ENCODE results near the gene KIF16B. TPM values are rescaled to one million over a fixed set of nuclear protein-coding genes. Genes with fewer than 3 reads are reported as not detected.

KIF16B gene
- total and polyA plus RNA-seq, 9 of the 15 experiments (the other 6 are each of a cell fraction or from before 2014, with no cell fraction given): 1.00 to 10.6 (median 8.5) TPM

GRCh38 chr20:16527438-16527837 lies 45.8 kb downstream of the KIF16B start (continued):
- TF ChIP-seq, protein P1, sequence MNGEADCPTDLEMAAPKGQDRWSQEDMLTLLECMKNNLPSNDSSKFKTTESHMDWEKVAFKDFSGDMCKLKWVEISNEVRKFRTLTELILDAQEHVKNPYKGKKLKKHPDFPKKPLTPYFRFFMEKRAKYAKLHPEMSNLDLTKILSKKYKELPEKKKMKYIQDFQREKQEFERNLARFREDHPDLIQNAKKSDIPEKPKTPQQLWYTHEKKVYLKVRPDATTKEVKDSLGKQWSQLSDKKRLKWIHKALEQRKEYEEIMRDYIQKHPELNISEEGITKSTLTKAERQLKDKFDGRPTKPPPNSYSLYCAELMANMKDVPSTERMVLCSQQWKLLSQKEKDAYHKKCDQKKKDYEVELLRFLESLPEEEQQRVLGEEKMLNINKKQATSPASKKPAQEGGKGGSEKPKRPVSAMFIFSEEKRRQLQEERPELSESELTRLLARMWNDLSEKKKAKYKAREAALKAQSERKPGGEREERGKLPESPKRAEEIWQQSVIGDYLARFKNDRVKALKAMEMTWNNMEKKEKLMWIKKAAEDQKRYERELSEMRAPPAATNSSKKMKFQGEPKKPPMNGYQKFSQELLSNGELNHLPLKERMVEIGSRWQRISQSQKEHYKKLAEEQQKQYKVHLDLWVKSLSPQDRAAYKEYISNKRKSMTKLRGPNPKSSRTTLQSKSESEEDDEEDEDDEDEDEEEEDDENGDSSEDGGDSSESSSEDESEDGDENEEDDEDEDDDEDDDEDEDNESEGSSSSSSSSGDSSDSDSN (IDR thresholded peaks at IDR 0.05; ENCODE audit: borderline replicate concordance in 1 of 2, low read depth in 2 of 2, low read length in 2 of 2): no peak
- TF ChIP-seq THAP7 (CRISPR knock-in tag; IDR thresholded peaks at IDR 0.05) (no peak), TAF7 (tag; IDR thresholded peaks at IDR 0.05) (no peak), GATAD2A (IDR thresholded peaks at IDR 0.05) (no peak)

DNA sequence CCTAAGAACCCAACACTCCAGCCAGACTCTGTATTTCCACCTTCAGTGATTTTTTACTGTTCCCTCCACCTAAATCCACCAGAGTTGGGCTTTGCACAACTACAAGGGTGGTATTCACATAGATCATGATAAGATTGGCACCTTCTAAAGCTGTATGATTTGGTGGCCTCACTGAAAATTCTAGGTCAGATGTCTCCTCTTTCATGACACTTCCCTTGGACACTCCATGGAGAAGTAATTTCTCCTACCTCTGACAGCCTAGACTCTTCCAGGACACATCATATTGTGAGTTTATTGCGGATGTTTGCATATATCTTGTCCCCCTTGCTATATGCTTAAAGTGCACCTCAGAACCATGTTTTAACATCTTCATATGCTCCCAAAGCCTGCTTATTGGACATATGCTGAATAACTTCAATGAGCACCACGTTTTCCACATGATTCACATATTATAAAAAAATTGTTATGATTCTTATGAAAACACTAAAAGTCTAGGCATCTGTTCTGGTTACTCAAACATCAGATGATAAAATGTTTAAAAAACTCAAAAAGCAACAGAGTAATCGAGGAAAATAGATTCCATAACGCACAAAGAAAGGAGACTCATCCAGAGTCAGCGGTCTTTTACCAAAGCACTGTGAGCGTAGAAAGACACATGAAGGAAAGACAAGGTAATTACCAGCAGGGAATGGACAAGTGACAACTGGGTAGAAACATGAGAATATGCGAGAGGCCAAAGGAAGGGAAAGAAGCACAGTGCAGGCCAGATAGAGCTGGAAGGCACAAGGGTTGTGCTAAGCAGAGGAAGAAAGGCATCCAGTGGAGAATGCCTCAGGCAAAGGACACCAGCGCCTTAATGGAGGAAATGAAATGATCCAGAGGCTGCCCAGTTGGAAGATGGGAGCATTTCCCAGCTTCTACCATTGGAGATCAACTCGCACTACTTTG lies 46.5 kb downstream of the KIF16B start:
- in situ Hi-C loops (cut with MboI) (no loop called here), intact Hi-C loops (cut with micrococcal nuclease) (no loop called here)
- Histone ChIP-seq H3K9me1 (ENCODE audit: control insufficient read depth, insufficient read depth, low read length) (no peaks in the 10 kb centered on the region), H3K27ac (ENCODE audit: extremely low read depth, low read depth, low read length) (no peak overlapping the region), H3K4me2 (ENCODE audit: insufficient read depth, low read length) (no peak overlapping the region), H3K27me3 (ENCODE audit: control insufficient read depth in 2 of 2, insufficient read depth in 2 of 2, low read length in 2 of 2) (no peaks in the 10 kb centered on the region), H3K4me3 (no peak overlapping the region), H3K36me3 (ENCODE audit: control insufficient read depth, insufficient read depth, low read length) (no peaks in the 10 kb centered on the region), H4K20me1 (replicated peaks; ENCODE audit: control insufficient read depth, insufficient read depth, low read length) (no peaks in the 10 kb centered on the region), H3K9me3 (replicated peaks; ENCODE audit: control insufficient read depth, insufficient read depth, low read depth, low read length) (no peaks in the 10 kb centered on the region), H3K79me2 (ENCODE audit: control insufficient read depth, insufficient read depth, low read length) (no peaks in the 10 kb centered on the region), H2AFZ (ENCODE audit: low read depth, low read length) (no peak overlapping the region), H3K4me1 (replicated peaks in 1 of 2; ENCODE audit: control insufficient read depth in 2 of 2, insufficient read depth in 2 of 2, low read length in 2 of 2) (no peaks in the 10 kb centered on the region), H3K9ac (ENCODE audit: insufficient read depth in 1 of 2, low read depth in 2 of 2, low read length in 2 of 2) (no peak overlapping the region)
- BruUV-seq (replicated peaks): no TSS peak
- POLR2A ChIA-PET: interaction anchor here (1.2 kb wide), 1 partner anchor 139 kb away, joined by 3 read pairs; no protein-coding TSS in a partner anchor
- no peak for FAIRE-seq
- no peak for DNase-seq (ENCODE audit: extremely low read depth in 1 of 4, low spot score in 3 of 4)
- CTCF ChIA-PET (ENCODE audit: low intra/inter-chr PET ratio): no interaction called here
- ATAC-seq: no peak
- WGBS (ENCODE audit: insufficient coverage, low coverage, missing lambda C conversion rate): 73% methylated on average over 9 of the region's 9 CpGs
- TF ChIP-seq RBM14 (IDR thresholded peaks at IDR 0.05; ENCODE audit: borderline replicate concordance, insufficient read depth, low read depth, low read length) (no peak), SMAD3 (CRISPR knock-in tag; conservative IDR thresholded peaks at IDR 0.05) (no peak), XRCC4 (IDR thresholded peaks at IDR 0.05; ENCODE audit: extremely low read depth, insufficient read depth, insufficient read length) (no peak), TCF3 (CRISPR knock-in tag; IDR thresholded peaks at IDR 0.05) (no peak), ZFP1 (CRISPR knock-in tag; IDR thresholded peaks at IDR 0.05) (no peak)
- TF ChIP-seq, protein P2, sequence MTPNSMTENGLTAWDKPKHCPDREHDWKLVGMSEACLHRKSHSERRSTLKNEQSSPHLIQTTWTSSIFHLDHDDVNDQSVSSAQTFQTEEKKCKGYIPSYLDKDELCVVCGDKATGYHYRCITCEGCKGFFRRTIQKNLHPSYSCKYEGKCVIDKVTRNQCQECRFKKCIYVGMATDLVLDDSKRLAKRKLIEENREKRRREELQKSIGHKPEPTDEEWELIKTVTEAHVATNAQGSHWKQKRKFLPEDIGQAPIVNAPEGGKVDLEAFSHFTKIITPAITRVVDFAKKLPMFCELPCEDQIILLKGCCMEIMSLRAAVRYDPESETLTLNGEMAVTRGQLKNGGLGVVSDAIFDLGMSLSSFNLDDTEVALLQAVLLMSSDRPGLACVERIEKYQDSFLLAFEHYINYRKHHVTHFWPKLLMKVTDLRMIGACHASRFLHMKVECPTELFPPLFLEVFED (CRISPR knock-in tag; conservative IDR thresholded peaks at IDR 0.05): no peak
- TF ChIP-seq, protein P3, sequence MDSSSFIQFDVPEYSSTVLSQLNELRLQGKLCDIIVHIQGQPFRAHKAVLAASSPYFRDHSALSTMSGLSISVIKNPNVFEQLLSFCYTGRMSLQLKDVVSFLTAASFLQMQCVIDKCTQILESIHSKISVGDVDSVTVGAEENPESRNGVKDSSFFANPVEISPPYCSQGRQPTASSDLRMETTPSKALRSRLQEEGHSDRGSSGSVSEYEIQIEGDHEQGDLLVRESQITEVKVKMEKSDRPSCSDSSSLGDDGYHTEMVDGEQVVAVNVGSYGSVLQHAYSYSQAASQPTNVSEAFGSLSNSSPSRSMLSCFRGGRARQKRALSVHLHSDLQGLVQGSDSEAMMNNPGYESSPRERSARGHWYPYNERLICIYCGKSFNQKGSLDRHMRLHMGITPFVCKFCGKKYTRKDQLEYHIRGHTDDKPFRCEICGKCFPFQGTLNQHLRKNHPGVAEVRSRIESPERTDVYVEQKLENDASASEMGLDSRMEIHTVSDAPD (CRISPR knock-in tag; IDR thresholded peaks at IDR 0.05): no peak
- TF ChIP-seq, protein P4, sequence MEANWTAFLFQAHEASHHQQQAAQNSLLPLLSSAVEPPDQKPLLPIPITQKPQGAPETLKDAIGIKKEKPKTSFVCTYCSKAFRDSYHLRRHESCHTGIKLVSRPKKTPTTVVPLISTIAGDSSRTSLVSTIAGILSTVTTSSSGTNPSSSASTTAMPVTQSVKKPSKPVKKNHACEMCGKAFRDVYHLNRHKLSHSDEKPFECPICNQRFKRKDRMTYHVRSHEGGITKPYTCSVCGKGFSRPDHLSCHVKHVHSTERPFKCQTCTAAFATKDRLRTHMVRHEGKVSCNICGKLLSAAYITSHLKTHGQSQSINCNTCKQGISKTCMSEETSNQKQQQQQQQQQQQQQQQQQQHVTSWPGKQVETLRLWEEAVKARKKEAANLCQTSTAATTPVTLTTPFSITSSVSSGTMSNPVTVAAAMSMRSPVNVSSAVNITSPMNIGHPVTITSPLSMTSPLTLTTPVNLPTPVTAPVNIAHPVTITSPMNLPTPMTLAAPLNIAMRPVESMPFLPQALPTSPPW (CRISPR knock-in tag; IDR thresholded peaks at IDR 0.05): no peak
